ENCODE data around the gene GABRG3.

DNA sequence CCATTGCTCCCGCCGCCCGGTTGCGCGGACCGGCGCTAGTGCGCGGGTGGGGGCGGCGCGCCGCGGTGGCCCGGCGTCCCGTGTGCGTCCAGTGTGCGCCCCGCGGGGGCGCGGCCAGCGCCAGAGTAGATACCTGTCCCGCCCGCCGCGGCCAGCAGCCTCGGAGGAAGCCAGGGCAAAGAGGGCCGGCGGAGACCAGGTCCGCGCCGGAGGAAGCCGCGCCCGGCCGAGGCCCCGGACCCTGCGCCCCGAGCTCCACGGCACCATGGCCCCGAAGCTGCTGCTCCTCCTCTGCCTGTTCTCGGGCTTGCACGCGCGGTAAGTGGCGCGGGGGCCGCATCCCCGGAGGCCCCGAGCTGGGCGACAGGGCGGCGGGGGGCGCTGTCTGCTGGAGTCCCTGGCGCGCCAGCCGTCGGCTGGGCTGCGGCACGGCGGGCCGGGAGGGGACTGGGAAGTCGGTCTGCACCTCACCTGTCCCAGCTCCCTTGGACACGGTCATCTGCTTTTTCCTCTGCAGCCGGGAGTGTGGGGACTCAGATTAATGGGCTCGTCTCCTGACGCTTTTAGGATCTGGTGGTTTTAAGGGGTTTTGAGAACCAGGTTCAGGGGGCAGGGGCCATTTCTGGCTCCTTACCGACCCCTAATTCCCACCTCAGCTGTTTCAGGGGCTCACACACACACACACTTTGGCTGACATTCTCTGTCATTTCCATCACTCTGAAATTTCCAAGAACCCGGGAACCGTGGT, 464 bp downstream of the GABRG3 start:
- no peak for TF ChIP-seq ZNF70 (CRISPR knock-in tag; IDR thresholded peaks at IDR 0.05)
- TF ChIP-seq, protein P1, sequence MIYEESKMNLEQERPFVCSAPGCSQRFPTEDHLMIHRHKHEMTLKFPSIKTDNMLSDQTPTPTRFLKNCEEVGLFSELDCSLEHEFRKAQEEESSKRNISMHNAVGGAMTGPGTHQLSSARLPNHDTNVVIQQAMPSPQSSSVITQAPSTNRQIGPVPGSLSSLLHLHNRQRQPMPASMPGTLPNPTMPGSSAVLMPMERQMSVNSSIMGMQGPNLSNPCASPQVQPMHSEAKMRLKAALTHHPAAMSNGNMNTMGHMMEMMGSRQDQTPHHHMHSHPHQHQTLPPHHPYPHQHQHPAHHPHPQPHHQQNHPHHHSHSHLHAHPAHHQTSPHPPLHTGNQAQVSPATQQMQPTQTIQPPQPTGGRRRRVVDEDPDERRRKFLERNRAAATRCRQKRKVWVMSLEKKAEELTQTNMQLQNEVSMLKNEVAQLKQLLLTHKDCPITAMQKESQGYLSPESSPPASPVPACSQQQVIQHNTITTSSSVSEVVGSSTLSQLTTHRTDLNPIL (CRISPR knock-in tag; IDR thresholded peaks at IDR 0.05; ENCODE audit: low read depth) = no peak
- TF ChIP-seq PPARA (CRISPR knock-in tag; IDR thresholded peaks at IDR 0.05; ENCODE audit: borderline replicate concordance) = no peak

Measured in SK-N-SH treated with all-trans-retinoic acid at 6 μM for 48 hours (cell line).